ENCODE data around the gene FBXO10. TPM values are rescaled to one million over a fixed set of nuclear protein-coding genes. Genes with fewer than 3 reads are reported as not detected.
"Not testable (repeated sequence)": the region's sequence is repeated elsewhere in the genome, so short reads cannot be mapped to it uniquely, and the experiment has no call there.

FBXO10 gene
- total and polyA plus RNA-seq, 10 of the 15 experiments (the other 5 are each of a cell fraction or from before 2014, with no cell fraction given), result 1.6 to 17.2 (median 9.6) TPM

- no peak for TF ChIP-seq USF1 (IDR thresholded peaks at IDR 0.05; ENCODE audit: borderline replicate concordance, extremely low read length, insufficient read depth, low read depth, low read length)
Observed at GRCh38 chr9:37604296-37604695, 28.1 kb upstream of the FBXO10 start (continued).

- FAIRE-seq (no peak), DNase-seq (ENCODE audit: low read depth, low spot score) (no peak), ATAC-seq (no peak)
- whole genome bisulfite sequencing (ENCODE audit: insufficient coverage, insufficient replicate concordance, low lambda C conversion rate, missing lambda C conversion rate), result 57% methylated on average over 5 of the region's 5 CpGs
- Histone ChIP-seq H3K36me3 (ENCODE audit: control insufficient read depth in 2 of 2, insufficient read depth in 2 of 2, low read length in 1 of 2) (no peaks in the 10 kb centered on the region), H3K4me2 (ENCODE audit: control insufficient read depth, insufficient read depth) (no peak overlapping the region), H3K27me3 (replicated peaks in 1 of 2; ENCODE audit: control insufficient read depth in 2 of 2, insufficient read depth in 2 of 2, low read length in 1 of 2) (peaks cover 4 to 5% of the 10 kb centered on the region in 2 experiments; a peak in 3 of 4 replicates), H3K9ac (ENCODE audit: control insufficient read depth, insufficient read depth, low read length) (no peak overlapping the region), H3K4me1 (ENCODE audit: control insufficient read depth, insufficient read depth, low read length) (no peaks in the 10 kb centered on the region), H3K79me2 (ENCODE audit: control insufficient read depth, insufficient read depth, low read length) (no peaks in the 10 kb centered on the region), H3K27ac (ENCODE audit: control insufficient read depth, insufficient read depth) (no peak overlapping the region), H4K20me1 (ENCODE audit: control insufficient read depth, insufficient read depth) (no peaks in the 10 kb centered on the region), H2AFZ (ENCODE audit: control insufficient read depth, low read depth, low read length) (no peak overlapping the region), H3K9me3 (replicated peaks; ENCODE audit: control insufficient read depth, insufficient read depth, low read length) (no peaks in the 10 kb centered on the region), H3K4me3 (no peak overlapping the region)
- SMC1A ChIA-PET (ENCODE audit: uncharacterized antibody, unreplicated experiment), result interaction anchor here (1.3 kb wide), 1 partner anchor 20 kb away, joined by 3 read pairs; no protein-coding TSS in a partner anchor
- TF ChIP-seq IKZF1 (conservative IDR thresholded peaks at IDR 0.05) (no peak), HSF1 (IDR thresholded peaks at IDR 0.05; ENCODE audit: low read depth, low read length) (no peak), POLR2A (IDR thresholded peaks at IDR 0.05; ENCODE audit: low read depth, low read length) (no peak), ZNF384 (IDR thresholded peaks at IDR 0.05; ENCODE audit: borderline replicate concordance, low read depth, low read length) (no peak)
- in situ Hi-C loops (cut with MboI), result no loop called here
- RAD21 ChIA-PET (ENCODE audit: unreplicated experiment), result no interaction called here
- CTCF ChIA-PET, result interaction anchor here (0.7 to 0.8 kb wide), 2 partner anchors 9 to 22 kb away, joined by 3 read pairs; no protein-coding TSS in a partner anchor
- intact Hi-C loops (cut with micrococcal nuclease; ENCODE audit: unreplicated experiment), result no loop called here
- POLR2A ChIA-PET, result no interaction called here
- no TSS peak for BruUV-seq (replicated peaks)
Observed at GRCh38 chr9:37602817-37603216, 26.6 kb upstream of the FBXO10 start.

- ATAC-seq; BruUV-seq (replicated peaks); H3K4me2 ChIP-seq (ENCODE audit: control insufficient read depth, insufficient read depth); H2AFZ ChIP-seq (ENCODE audit: control insufficient read depth, low read depth, low read length); FAIRE-seq; intact Hi-C loops (cut with micrococcal nuclease; ENCODE audit: unreplicated experiment); DNase-seq (ENCODE audit: low read depth, low spot score); POLR2A ChIA-PET; H3K27me3 ChIP-seq (replicated peaks in 1 of 2; ENCODE audit: control insufficient read depth in 2 of 2, insufficient read depth in 2 of 2, low read length in 1 of 2); H3K36me3 ChIP-seq (ENCODE audit: control insufficient read depth in 2 of 2, insufficient read depth in 2 of 2, low read length in 1 of 2); H3K4me3 ChIP-seq; H3K79me2 ChIP-seq (ENCODE audit: control insufficient read depth, insufficient read depth, low read length); H3K27ac ChIP-seq (ENCODE audit: control insufficient read depth, insufficient read depth); RAD21 ChIA-PET (ENCODE audit: unreplicated experiment); H4K20me1 ChIP-seq (ENCODE audit: control insufficient read depth, insufficient read depth); H3K9me3 ChIP-seq (replicated peaks; ENCODE audit: control insufficient read depth, insufficient read depth, low read length); in situ Hi-C loops (cut with MboI); H3K9ac ChIP-seq (ENCODE audit: control insufficient read depth, insufficient read depth, low read length); H3K4me1 ChIP-seq (ENCODE audit: control insufficient read depth, insufficient read depth, low read length): not testable (repeated sequence)
- 25% methylated on average over 4 of the region's 4 CpGs for WGBS (ENCODE audit: insufficient coverage, insufficient replicate concordance, low lambda C conversion rate, missing lambda C conversion rate)
- ChIA-PET CTCF (interaction anchor here (0.7 to 0.8 kb wide), 2 partner anchors 8 to 23 kb away, joined by 3 read pairs; no protein-coding TSS in a partner anchor), SMC1A (ENCODE audit: uncharacterized antibody, unreplicated experiment) (interaction anchor here (1.3 kb wide), 1 partner anchor 19 kb away, joined by 3 read pairs; no protein-coding TSS in a partner anchor)
Observed at GRCh38 chr9:37602061-37602460, 25.9 kb upstream of the FBXO10 start.
